Neural progenitor cell (in vitro differentiated cells): ENCODE measurements around the gene DCAF4.

Source experiments
- EZH2 ChIP-seq: fragments of 200-600 bp; sonication (generic); IDR thresholded peaks from 2 replicates; pipeline ENCODE4 v1.6.1; 2017; ENCODE audit warnings: antibody characterized with exemption, mild to moderate bottlenecking, moderate library complexity
- EZH2phosphoT487 ChIP-seq: fragments of 200-600 bp; sonication (generic); IDR thresholded peaks from 2 replicates; pipeline ENCODE4 v1.6.1; 2017; ENCODE audit warnings: antibody characterized with exemption
- TF ChIP-seq, protein P1 (sequence below): fragments of 200-600 bp; sonication (generic); IDR thresholded peaks from 2 replicates; pipeline ENCODE4 v1.5.1; 2017; ENCODE audit warnings: antibody characterized with exemption, mild to moderate bottlenecking

- TF ChIP-seq, protein P1, sequence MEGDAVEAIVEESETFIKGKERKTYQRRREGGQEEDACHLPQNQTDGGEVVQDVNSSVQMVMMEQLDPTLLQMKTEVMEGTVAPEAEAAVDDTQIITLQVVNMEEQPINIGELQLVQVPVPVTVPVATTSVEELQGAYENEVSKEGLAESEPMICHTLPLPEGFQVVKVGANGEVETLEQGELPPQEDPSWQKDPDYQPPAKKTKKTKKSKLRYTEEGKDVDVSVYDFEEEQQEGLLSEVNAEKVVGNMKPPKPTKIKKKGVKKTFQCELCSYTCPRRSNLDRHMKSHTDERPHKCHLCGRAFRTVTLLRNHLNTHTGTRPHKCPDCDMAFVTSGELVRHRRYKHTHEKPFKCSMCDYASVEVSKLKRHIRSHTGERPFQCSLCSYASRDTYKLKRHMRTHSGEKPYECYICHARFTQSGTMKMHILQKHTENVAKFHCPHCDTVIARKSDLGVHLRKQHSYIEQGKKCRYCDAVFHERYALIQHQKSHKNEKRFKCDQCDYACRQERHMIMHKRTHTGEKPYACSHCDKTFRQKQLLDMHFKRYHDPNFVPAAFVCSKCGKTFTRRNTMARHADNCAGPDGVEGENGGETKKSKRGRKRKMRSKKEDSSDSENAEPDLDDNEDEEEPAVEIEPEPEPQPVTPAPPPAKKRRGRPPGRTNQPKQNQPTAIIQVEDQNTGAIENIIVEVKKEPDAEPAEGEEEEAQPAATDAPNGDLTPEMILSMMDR = no peak
- TF ChIP-seq EZH2 = no peak
- TF ChIP-seq EZH2phosphoT487 = no peak
Measured at GRCh38 chr14:72947366-72948160, 21.3 kb downstream of the DCAF4 start.
